Measurements from ENCODE around the gene HTR1E. TPM values are rescaled to one million over a fixed set of nuclear protein-coding genes. Genes with fewer than 3 reads are reported as not detected.

Gene HTR1E, protein sequence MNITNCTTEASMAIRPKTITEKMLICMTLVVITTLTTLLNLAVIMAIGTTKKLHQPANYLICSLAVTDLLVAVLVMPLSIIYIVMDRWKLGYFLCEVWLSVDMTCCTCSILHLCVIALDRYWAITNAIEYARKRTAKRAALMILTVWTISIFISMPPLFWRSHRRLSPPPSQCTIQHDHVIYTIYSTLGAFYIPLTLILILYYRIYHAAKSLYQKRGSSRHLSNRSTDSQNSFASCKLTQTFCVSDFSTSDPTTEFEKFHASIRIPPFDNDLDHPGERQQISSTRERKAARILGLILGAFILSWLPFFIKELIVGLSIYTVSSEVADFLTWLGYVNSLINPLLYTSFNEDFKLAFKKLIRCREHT
- total RNA-seq: not detected in 2 replicates

DNA sequence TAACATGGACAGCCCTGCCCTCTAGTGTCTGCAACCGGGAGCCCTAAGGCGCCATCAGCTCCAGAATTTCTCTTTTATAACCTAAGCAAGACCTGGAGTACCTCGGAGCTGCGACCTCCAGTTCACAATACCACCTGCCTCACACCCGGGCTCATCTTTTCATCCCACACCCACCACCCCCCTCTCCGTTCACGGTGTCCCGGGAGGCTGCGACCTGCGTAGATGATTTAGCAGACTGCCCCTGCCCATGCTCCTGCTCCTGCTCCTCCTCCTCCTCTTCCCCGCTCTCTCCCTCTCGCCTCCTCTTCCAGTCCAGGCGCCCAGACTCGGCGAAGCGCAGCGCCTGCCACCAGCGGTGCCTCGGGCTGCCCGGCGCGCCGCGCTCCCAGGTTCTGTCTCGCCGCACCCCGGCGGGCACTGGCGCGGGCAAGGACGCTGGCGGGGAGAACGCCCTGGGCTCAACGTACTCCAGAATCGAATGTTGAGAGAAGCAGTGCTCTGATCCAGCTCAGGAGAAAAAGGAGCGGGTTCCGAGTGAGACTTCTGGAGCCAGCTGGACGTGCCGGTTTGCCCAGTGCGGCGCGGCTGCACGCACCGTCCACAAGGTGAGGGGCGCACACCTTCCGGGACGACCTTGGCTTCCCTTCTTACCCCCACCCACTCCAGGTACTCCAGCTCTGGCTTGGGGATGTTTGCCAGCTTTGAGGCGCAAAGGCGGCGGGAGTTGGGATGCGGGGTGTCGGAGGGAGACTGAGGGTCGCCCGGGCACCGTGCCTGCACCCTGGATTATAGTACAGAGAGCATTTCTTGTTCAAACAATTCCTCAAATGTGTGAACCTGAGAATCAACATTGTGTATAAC lies at the start of gene HTR1E:
HTR1E (plus strand) TSS at position 310 of the 861 bp plus-strand sequence. CDS start 77,807 bp downstream, outside the sequence.

Other genes with a start within 250 kb of the HTR1E start
- gene CGA, start 157.6 kb downstream of the HTR1E start, total RNA-seq: not detected in 2 replicates
- gene ZNF292, start 218.0 kb downstream of the HTR1E start, total RNA-seq: 5.7 and 10.9 TPM in 2 replicates

Measured in mesangial cell (primary cell).